NCI-H226 (cell line): Measurements from ENCODE around the gene SNRPN.
"Not testable (repeated sequence)": the region's sequence is repeated elsewhere in the genome, so short reads cannot be mapped to it uniquely, and the experiment has no call there.

ENCODE experiments used
- DNase-seq: peaks from one replicate; pipeline ENCODE4 v3.0.0-alpha.2; 2015

Gene SNRPN

GRCh38 chr15:24954783-24955530 lies at the start of gene SNRPN, which contains the start of gene SNURF:
Gene SNRPN (plus strand): TSS chr15:24954987. CDS start chr15:24974454, 19,467 bp downstream.
Gene SNURF (plus strand): TSS chr15:24954987. CDS start chr15:24955049, 62 bp downstream.
- no peak for DNase-seq

GRCh38 chr15:24916305-24917009 lies 38.3 kb upstream of the SNRPN start:
- no peak for DNase-seq

- DNase-seq: no peak
Observed at GRCh38 chr15:24917431-24917830, 37.4 kb upstream of the SNRPN start.

- no peak for DNase-seq
Observed at GRCh38 chr15:24919446-24919845, 35.3 kb upstream of the SNRPN start.

- DNase-seq: not testable (repeated sequence)
Observed at GRCh38 chr15:24922781-24923180, 32.0 kb upstream of the SNRPN start.

GRCh38 chr15:24924153-24924552 lies 30.6 kb upstream of the SNRPN start:
- DNase-seq: no peak

- DNase-seq: no peak
Observed at GRCh38 chr15:24924621-24925020, 30.2 kb upstream of the SNRPN start.

- not testable (repeated sequence) for DNase-seq
Observed at GRCh38 chr15:24931874-24932732, 22.7 kb upstream of the SNRPN start.

- no peak for DNase-seq
Observed at GRCh38 chr15:24933716-24934115, 21.1 kb upstream of the SNRPN start.

- DNase-seq: not testable (repeated sequence)
Observed at GRCh38 chr15:24938224-24938623, 16.6 kb upstream of the SNRPN start.

GRCh38 chr15:24940236-24940635 lies 14.6 kb upstream of the SNRPN start:
- no peak for DNase-seq

- DNase-seq: no peak
Observed at GRCh38 chr15:24943361-24943760, 11.4 kb upstream of the SNRPN start.

GRCh38 chr15:24944954-24945353 lies 9.8 kb upstream of the SNRPN start:
- DNase-seq: no peak

GRCh38 chr15:24945711-24946110 lies 9.1 kb upstream of the SNRPN start:
- no peak for DNase-seq

GRCh38 chr15:24948495-24948894 lies 6.3 kb upstream of the SNRPN start:
- DNase-seq: no peak

GRCh38 chr15:24955531-24955921 lies 739 bp downstream of the SNRPN start:
- DNase-seq: no peak

- DNase-seq: no peak
Observed at GRCh38 chr15:24956111-24956838, 1.5 kb downstream of the SNRPN start.

- no peak for DNase-seq
Observed at GRCh38 chr15:24957691-24958090, 2.9 kb downstream of the SNRPN start.

- no peak for DNase-seq
Observed at GRCh38 chr15:24961967-24962366, 7.2 kb downstream of the SNRPN start.

- no peak for DNase-seq
Observed at GRCh38 chr15:24962880-24963279, 8.1 kb downstream of the SNRPN start.

- no peak for DNase-seq
Observed at GRCh38 chr15:24966364-24967103, 11.7 kb downstream of the SNRPN start.

- no peak for DNase-seq
Observed at GRCh38 chr15:24971052-24971451, 16.3 kb downstream of the SNRPN start.
